WTC11 (cell line): ENCODE measurements around the gene EPB41. TPM values are rescaled to one million over a fixed set of nuclear protein-coding genes. Genes with fewer than 3 reads are reported as not detected.

ENCODE experiments used
- ATAC-seq: fragments of 200-7000 bp; cut with Tn5 transposase; 2 replicates; pipeline ENCODE4 v1.10.0; 2021; ENCODE audit warnings: mild to moderate bottlenecking, moderate library complexity
- CTCF ChIA-PET: fragments of 300-600 bp; sonication (Branson Sonifier 250); formaldehyde crosslinking; loops from one replicate; lab custom pipeline; 2021; ENCODE audit warnings: antibody characterized with exemption; lab: Charles Lee
- POLR2A ChIA-PET: fragments of 350-600 bp; sonication (Branson Sonifier 250); formaldehyde crosslinking; loops from one replicate; lab custom pipeline; 2021; ENCODE audit warnings: antibody characterized with exemption; lab: Charles Lee
- DNase-seq: peaks from one replicate; pipeline ENCODE4 v3.0.0; 2021; ENCODE audit warnings: low spot score
- H3K27ac Mint-ChIP-seq: 2 replicates; pipeline ENCODE4 v1.8.0; 2021; ENCODE audit warnings: mixed read lengths
- H3K27me3 Mint-ChIP-seq: 2 replicates; pipeline ENCODE4 v1.8.0; 2021; ENCODE audit warnings: low read depth, mild to moderate bottlenecking, moderate library complexity, mixed read lengths
- H3K36me3 Mint-ChIP-seq: 2 replicates; pipeline ENCODE4 v1.8.0; 2021; ENCODE audit warnings: mixed read lengths
- H3K4me1 Mint-ChIP-seq: 2 replicates; pipeline ENCODE4 v1.8.0; 2022; ENCODE audit warnings: mixed read lengths
- H3K4me3 Mint-ChIP-seq: 2 replicates; pipeline ENCODE4 v1.8.0; 2021; ENCODE audit warnings: mild to moderate bottlenecking, moderate library complexity, mixed read lengths
- H3K9me3 Mint-ChIP-seq: 2 replicates; pipeline ENCODE4 v1.8.0; 2021; ENCODE audit warnings: mixed read lengths
- E2F4 ChIP-seq: sonication (generic); formaldehyde crosslinking; IDR thresholded peaks from 2 replicates; pipeline ENCODE4 v1.8.1; 2022; ENCODE audit warnings: low read depth, mild to moderate bottlenecking, moderate library complexity, missing genetic modification reagents, borderline replicate concordance
- ESRRA ChIP-seq: sonication (generic); formaldehyde crosslinking; IDR thresholded peaks from 2 replicates; pipeline ENCODE4 v1.8.1; 2022; ENCODE audit warnings: mild to moderate bottlenecking, missing genetic modification reagents, borderline replicate concordance
- ETV6 ChIP-seq: sonication (generic); formaldehyde crosslinking; IDR thresholded peaks from 2 replicates; pipeline ENCODE4 v1.8.1; 2022; ENCODE audit warnings: mild to moderate bottlenecking, missing genetic modification reagents
- FOXK1 ChIP-seq: sonication (generic); formaldehyde crosslinking; IDR thresholded peaks from 2 replicates; pipeline ENCODE4 v1.8.0; 2022; ENCODE audit warnings: mild to moderate bottlenecking, moderate library complexity, missing genetic modification reagents
- GTF2I ChIP-seq: fragments of 250-450 bp; sonication (Bioruptor Pico); conservative IDR thresholded peaks from 2 replicates; pipeline ENCODE4 v1.4.0; 2021; ENCODE audit warnings: mild to moderate bottlenecking
- MXD4 ChIP-seq: fragments of 250-450 bp; sonication (Bioruptor Pico); IDR thresholded peaks from 2 replicates; pipeline ENCODE4 v1.8.0; 2021; ENCODE audit warnings: mild to moderate bottlenecking, moderate library complexity, borderline replicate concordance
- RELA ChIP-seq: sonication (generic); formaldehyde crosslinking; IDR thresholded peaks from 2 replicates; pipeline ENCODE4 v1.8.1; 2022; ENCODE audit warnings: missing genetic modification reagents, mild to moderate bottlenecking, borderline replicate concordance
- SMAD3 ChIP-seq: sonication (generic); formaldehyde crosslinking; IDR thresholded peaks from 2 replicates; pipeline ENCODE4 v1.8.0; 2022; ENCODE audit warnings: missing genetic modification reagents, mild to moderate bottlenecking, borderline replicate concordance
- SP1 ChIP-seq: sonication (generic); formaldehyde crosslinking; conservative IDR thresholded peaks from 2 replicates; pipeline ENCODE4 v1.8.1; 2022; ENCODE audit warnings: missing genetic modification reagents
- TEAD4 ChIP-seq: sonication (generic); formaldehyde crosslinking; IDR thresholded peaks from 2 replicates; pipeline ENCODE4 v1.8.0; 2022; ENCODE audit warnings: mild to moderate bottlenecking, missing genetic modification reagents
- USF2 ChIP-seq: sonication (generic); formaldehyde crosslinking; IDR thresholded peaks from 2 replicates; pipeline ENCODE4 v1.8.1; 2023; ENCODE audit warnings: mild to moderate bottlenecking, missing genetic modification reagents, moderate library complexity
- ZBTB21 ChIP-seq: sonication (generic); formaldehyde crosslinking; IDR thresholded peaks from 2 replicates; pipeline ENCODE4 v1.8.1; 2023; ENCODE audit warnings: mild to moderate bottlenecking, missing genetic modification reagents, borderline replicate concordance
- ZNF317 ChIP-seq: sonication (generic); formaldehyde crosslinking; IDR thresholded peaks from 2 replicates; pipeline ENCODE4 v1.8.1; 2023; ENCODE audit warnings: low read depth, mild to moderate bottlenecking, moderate library complexity, missing genetic modification reagents, borderline replicate concordance
- total RNA-seq: library from RNA; stranded (reverse); gene quantifications from 3 replicates; pipeline ENCODE4 v1.2.3, GENCODE V29; 2021
- TF ChIP-seq, protein P1 (sequence below): sonication (generic); formaldehyde crosslinking; IDR thresholded peaks from 2 replicates; pipeline ENCODE4 v1.8.1; 2022; ENCODE audit warnings: mild to moderate bottlenecking, missing genetic modification reagents, moderate library complexity, borderline replicate concordance
- TF ChIP-seq, protein P2 (sequence below): sonication (generic); formaldehyde crosslinking; IDR thresholded peaks from 2 replicates; pipeline ENCODE4 v1.8.0; 2022; ENCODE audit warnings: missing genetic modification reagents
- TF ChIP-seq, protein P3 (sequence below): fragments of 250-450 bp; sonication (Bioruptor Pico); IDR thresholded peaks from 2 replicates; pipeline ENCODE4 v2.1.2; 2022; ENCODE audit warnings: mild to moderate bottlenecking, moderate library complexity
- TF ChIP-seq, protein P4 (sequence below): sonication (generic); formaldehyde crosslinking; IDR thresholded peaks from 2 replicates; pipeline ENCODE4 v1.8.0; 2022; ENCODE audit warnings: mild to moderate bottlenecking, missing genetic modification reagents
- TF ChIP-seq, protein P5 (sequence below): sonication (generic); formaldehyde crosslinking; IDR thresholded peaks from 2 replicates; pipeline ENCODE4 v1.8.1; 2022; ENCODE audit warnings: mild to moderate bottlenecking, moderate library complexity, missing genetic modification reagents

Gene EPB41
- total RNA-seq, 1 experiment from 2014 or later, result 85.0 TPM

- TF ChIP-seq ZNF317 (CRISPR knock-in tag), result no peak
These were observed 19.5 kb downstream of the EPB41 start (continued) for GRCh38 chr1:28933918-28934317.

DNA sequence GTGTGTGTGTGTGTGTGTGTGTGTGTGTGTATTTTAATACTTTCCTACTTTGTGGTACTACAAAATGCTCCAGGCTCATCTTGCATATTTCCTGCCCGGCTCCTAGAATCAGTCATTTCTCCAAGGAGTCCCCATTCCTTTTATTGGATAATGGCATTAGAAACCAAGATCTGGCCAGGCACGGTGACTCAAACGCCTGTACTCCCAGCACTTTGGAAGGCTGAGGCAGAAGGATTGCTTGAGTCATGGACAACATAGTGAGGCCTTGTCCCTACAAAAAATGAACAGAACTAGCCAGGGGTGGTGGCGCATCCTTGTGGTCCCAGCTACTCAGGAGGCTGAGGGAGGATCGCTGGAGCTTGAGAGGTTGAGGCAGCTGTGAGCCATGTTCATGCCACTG is 20.3 kb downstream of the EPB41 start:
- no peak for DNase-seq
- POLR2A ChIA-PET, result interaction anchor here (0.6 kb wide), 1 partner anchor 181 kb away, joined by 4 read pairs; no protein-coding TSS in a partner anchor
- CTCF ChIA-PET, result interaction anchor here (0.8 kb wide), 1 partner anchor 53 kb away, joined by 3 read pairs; no protein-coding TSS in a partner anchor
- Mint-ChIP-seq H3K9me3 (no peaks in the 10 kb centered on the region), H3K36me3 (no peaks in the 10 kb centered on the region), H3K4me3 (no peak overlapping the region), H3K4me1 (peaks cover under 1% of the 10 kb centered on the region; the same call in 1 of the 2 replicates), H3K27ac (no peak overlapping the region), H3K27me3 (no peaks in the 10 kb centered on the region)
- TF ChIP-seq SP1 (CRISPR knock-in tag) (no peak), RELA (CRISPR knock-in tag) (no peak), GTF2I (CRISPR knock-in tag) (no peak), USF2 (CRISPR knock-in tag) (no peak), ZBTB21 (CRISPR knock-in tag) (no peak)
- TF ChIP-seq, protein P1, sequence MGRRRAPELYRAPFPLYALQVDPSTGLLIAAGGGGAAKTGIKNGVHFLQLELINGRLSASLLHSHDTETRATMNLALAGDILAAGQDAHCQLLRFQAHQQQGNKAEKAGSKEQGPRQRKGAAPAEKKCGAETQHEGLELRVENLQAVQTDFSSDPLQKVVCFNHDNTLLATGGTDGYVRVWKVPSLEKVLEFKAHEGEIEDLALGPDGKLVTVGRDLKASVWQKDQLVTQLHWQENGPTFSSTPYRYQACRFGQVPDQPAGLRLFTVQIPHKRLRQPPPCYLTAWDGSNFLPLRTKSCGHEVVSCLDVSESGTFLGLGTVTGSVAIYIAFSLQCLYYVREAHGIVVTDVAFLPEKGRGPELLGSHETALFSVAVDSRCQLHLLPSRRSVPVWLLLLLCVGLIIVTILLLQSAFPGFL (CRISPR knock-in tag), result no peak
- TF ChIP-seq, protein P2, sequence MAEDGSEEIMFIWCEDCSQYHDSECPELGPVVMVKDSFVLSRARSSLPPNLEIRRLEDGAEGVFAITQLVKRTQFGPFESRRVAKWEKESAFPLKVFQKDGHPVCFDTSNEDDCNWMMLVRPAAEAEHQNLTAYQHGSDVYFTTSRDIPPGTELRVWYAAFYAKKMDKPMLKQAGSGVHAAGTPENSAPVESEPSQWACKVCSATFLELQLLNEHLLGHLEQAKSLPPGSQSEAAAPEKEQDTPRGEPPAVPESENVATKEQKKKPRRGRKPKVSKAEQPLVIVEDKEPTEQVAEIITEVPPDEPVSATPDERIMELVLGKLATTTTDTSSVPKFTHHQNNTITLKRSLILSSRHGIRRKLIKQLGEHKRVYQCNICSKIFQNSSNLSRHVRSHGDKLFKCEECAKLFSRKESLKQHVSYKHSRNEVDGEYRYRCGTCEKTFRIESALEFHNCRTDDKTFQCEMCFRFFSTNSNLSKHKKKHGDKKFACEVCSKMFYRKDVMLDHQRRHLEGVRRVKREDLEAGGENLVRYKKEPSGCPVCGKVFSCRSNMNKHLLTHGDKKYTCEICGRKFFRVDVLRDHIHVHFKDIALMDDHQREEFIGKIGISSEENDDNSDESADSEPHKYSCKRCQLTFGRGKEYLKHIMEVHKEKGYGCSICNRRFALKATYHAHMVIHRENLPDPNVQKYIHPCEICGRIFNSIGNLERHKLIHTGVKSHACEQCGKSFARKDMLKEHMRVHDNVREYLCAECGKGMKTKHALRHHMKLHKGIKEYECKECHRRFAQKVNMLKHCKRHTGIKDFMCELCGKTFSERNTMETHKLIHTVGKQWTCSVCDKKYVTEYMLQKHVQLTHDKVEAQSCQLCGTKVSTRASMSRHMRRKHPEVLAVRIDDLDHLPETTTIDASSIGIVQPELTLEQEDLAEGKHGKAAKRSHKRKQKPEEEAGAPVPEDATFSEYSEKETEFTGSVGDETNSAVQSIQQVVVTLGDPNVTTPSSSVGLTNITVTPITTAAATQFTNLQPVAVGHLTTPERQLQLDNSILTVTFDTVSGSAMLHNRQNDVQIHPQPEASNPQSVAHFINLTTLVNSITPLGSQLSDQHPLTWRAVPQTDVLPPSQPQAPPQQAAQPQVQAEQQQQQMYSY (CRISPR knock-in tag), result no peak
- TF ChIP-seq, protein P3, sequence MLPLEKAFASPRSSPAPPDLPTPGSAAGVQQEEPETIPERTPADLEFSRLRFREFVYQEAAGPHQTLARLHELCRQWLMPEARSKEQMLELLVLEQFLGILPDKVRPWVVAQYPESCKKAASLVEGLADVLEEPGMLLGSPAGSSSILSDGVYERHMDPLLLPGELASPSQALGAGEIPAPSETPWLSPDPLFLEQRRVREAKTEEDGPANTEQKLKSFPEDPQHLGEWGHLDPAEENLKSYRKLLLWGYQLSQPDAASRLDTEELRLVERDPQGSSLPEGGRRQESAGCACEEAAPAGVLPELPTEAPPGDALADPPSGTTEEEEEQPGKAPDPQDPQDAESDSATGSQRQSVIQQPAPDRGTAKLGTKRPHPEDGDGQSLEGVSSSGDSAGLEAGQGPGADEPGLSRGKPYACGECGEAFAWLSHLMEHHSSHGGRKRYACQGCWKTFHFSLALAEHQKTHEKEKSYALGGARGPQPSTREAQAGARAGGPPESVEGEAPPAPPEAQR (CRISPR knock-in tag), result no peak
- TF ChIP-seq, protein P4, sequence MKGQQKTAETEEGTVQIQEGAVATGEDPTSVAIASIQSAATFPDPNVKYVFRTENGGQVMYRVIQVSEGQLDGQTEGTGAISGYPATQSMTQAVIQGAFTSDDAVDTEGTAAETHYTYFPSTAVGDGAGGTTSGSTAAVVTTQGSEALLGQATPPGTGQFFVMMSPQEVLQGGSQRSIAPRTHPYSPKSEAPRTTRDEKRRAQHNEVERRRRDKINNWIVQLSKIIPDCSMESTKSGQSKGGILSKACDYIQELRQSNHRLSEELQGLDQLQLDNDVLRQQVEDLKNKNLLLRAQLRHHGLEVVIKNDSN, result no peak
- ATAC-seq, result no peak

GRCh38 chr1:28935293-28935692 is 20.9 kb downstream of the EPB41 start:
- Mint-ChIP-seq H3K4me3 (no peak overlapping the region), H3K36me3 (no peaks in the 10 kb centered on the region), H3K27me3 (no peaks in the 10 kb centered on the region), H3K4me1 (peaks cover 4% of the 10 kb centered on the region)
- DNase-seq (no peak), ATAC-seq (no peak)
- POLR2A ChIA-PET, result interaction anchor here (0.6 to 0.7 kb wide), 2 partner anchors 180 to 183 kb away, joined by 4 read pairs; no protein-coding TSS in a partner anchor
- CTCF ChIA-PET, result interaction anchor here (0.6 to 1.2 kb wide), 5 partner anchors 53 to 186 kb away, joined by 3 read pairs; no protein-coding TSS in a partner anchor
- no peak for TF ChIP-seq SMAD3 (CRISPR knock-in tag)
- TF ChIP-seq, protein P5, sequence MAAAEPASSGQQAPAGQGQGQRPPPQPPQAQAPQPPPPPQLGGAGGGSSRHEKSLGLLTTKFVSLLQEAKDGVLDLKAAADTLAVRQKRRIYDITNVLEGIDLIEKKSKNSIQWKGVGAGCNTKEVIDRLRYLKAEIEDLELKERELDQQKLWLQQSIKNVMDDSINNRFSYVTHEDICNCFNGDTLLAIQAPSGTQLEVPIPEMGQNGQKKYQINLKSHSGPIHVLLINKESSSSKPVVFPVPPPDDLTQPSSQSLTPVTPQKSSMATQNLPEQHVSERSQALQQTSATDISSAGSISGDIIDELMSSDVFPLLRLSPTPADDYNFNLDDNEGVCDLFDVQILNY, result no peak
- no peak for TF ChIP-seq MXD4
- no peak for TF ChIP-seq ETV6 (CRISPR knock-in tag)
- TF ChIP-seq TEAD4 (CRISPR knock-in tag), result no peak
- TF ChIP-seq, protein P2 (CRISPR knock-in tag), result no peak
- TF ChIP-seq ESRRA, result no peak
- TF ChIP-seq FOXK1 (CRISPR knock-in tag), result no peak
- TF ChIP-seq E2F4 (CRISPR knock-in tag), result no peak
- TF ChIP-seq, all 79 proteins: peak for 0
- no peaks in the 10 kb centered on the region for H3K9me3 Mint-ChIP-seq
- peak overlapping the region; percentile 10; the same call in 1 of the 2 replicates for H3K27ac Mint-ChIP-seq
